Adrenal gland (tissue), 12 donors: Measurements from ENCODE around the gene KCNMA1. TPM values are rescaled to one million over a fixed set of nuclear protein-coding genes. Genes with fewer than 3 reads are reported as not detected.
A peak's percentile ranks its signal among the peaks of the same experiment; 100 is the strongest.

Source experiments
- DNase-seq, 7 donors: peaks; one replicate each; pipeline ENCODE4 v3.0.0-alpha.2; 2019 to 2020
- H3K27ac ChIP-seq, 5 donors: fragments of 200-600 bp; sonication (generic) in 4 of 5; 1 replicate in 3 of 5; 2 replicates in 2 of 5; pipeline versions ENCODE4 v1.5.1 to v1.8.0; 2016 to 2020; ENCODE audit warnings: mild to moderate bottlenecking in 1 of 5
- H3K27me3 ChIP-seq: fragments of 200-600 bp; 2 replicates; pipeline ENCODE4 v1.8.0; 2021
- H3K36me3 ChIP-seq, 2 donors: fragments of 200-600 bp; replicated peaks in 1 of 2; 1 replicate in 1 of 2; 2 replicates in 1 of 2; pipeline versions ENCODE4 v1.5.1 to v1.8.0; 2018 to 2022
- H3K4me1 ChIP-seq, 2 donors: fragments of 200-600 bp; replicated peaks in 1 of 2; 1 replicate in 1 of 2; 2 replicates in 1 of 2; pipeline versions ENCODE4 v1.5.1 to v1.8.0; 2018 to 2021
- H3K4me3 ChIP-seq, 4 donors: fragments of 200-600 bp; sonication (generic) in 3 of 4; one replicate each; pipeline ENCODE4 v1.5.1; 2016 to 2018
- H3K9me3 ChIP-seq, 3 donors: fragments of 200-600 bp; sonication (generic) in 1 of 3; replicated peaks in 1 of 3; 1 replicate in 2 of 3; 2 replicates in 1 of 3; pipeline versions ENCODE4 v1.5.1 to v1.8.0; 2016 to 2021
- POLR2A ChIP-seq, 2 donors: fragments of 450-650 bp; IDR thresholded peaks; one replicate each; pipeline ENCODE4 v1.6.1; 2017; ENCODE audit warnings: antibody characterized with exemption in 2 of 2, mild to moderate bottlenecking in 2 of 2, moderate library complexity in 1 of 2
- whole genome bisulfite sequencing, 4 donors: extraction: QIAGEN DNeasy Blood & Tissue Kit in 2 of 4; methylation state at CpG; one replicate each; pipeline versions ENCODE4 v1.1.5 to v1.1.7; 2013 to 2017; 5-methylcytosine and 5-hydroxymethylcytosine counted together
- intact Hi-C, 2 donors: fragments of 100-400 bp; cut with DNase I; formaldehyde crosslinking; loops; one replicate each; pipeline versions ENCODE4 v1.14.1 to v1.15.0; 2022 to 2023
- polyA plus RNA-seq, 3 donors: library from polyadenylated mRNA; stranded (reverse); fragments of 200-250 nt in 2 of 3; fragments of 350-450 nt in 1 of 3; fragmentation: Illumina TruSeq in 1 of 3; extraction: RNeasy Lipid Tissue Mini Kit (QIAGEN cat#74804) in 1 of 3; gene quantifications; one replicate each; pipeline ENCODE4 v1.2.3, GENCODE V29; 2013 to 2014
- total RNA-seq, 9 donors: library from RNA; depleted of rRNA in 4 of 9; stranded (reverse); fragments of >200 nt in 4 of 9; fragments of 120-200 nt in 1 of 9; fragmentation: NEBNext Ultra II Directional in 1 of 9; extraction: Animal tissue kit (Norgen Biotek cat#: 25700) in 1 of 9; gene quantifications; one replicate each; pipeline versions ENCODE4 v1.1.0 to v1.2.4, GENCODE V29; 2013 to 2023
- TF ChIP-seq, protein P1 (sequence below), 6 experiments: fragments of 450-650 bp in 4 of 6; fragments of 200-600 bp in 2 of 6; sonication (generic) in 1 of 6; IDR thresholded peaks; 1 replicate in 5 of 6; 2 replicates in 1 of 6; pipeline versions ENCODE4 v1.5.1 to v1.8.0; 2016 to 2021; ENCODE audit warnings: antibody characterized with exemption in 6 of 6, mild to moderate bottlenecking in 2 of 6, moderate library complexity in 1 of 6
- donor health status: healthy with polysubstance abuse.
- donor health status: Bipolar disorder and iron deficiency.
- donor health status: DM: yes; HTN: yes; CAD: no.
- donor health status: DM: no; HTN: no; CAD: no.
- donor health status: DM: no; HTN: no; CAD: no.
- donor health status: DM: yes; HTN: yes; CAD: no.

Gene KCNMA1
- total and polyA plus RNA-seq, 12 donors, result 6.4 to 37.7 (median 13.4) TPM

DNA sequence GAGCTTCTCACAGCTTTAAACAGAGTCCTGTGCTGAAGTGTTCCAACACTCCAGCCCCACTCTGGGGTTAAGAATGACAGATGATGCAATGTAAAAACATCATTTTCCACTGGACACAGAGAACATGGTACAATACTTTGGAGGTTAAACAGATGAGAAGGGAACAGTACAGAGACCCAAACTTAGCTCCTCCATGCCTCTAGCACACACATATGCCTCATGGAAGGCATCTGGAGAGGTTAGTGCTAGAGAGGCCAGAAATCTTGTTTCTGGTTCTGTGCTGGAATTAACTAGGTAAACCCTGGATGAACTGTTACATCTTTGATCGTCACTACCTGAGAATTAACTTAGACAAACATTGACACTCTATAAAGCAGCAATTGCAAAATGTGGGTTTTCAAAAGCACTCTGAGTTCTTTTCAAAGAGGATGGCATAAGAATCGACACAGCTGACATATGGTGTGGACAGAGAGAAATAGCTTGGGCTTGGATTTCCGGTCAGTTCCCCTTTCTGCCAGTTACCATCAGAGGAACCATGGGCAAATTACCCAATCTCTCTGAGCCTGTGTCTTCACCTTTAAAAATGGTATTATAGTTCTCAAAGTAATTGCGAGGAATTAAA, 81.9 kb downstream of the KCNMA1 start:
- 77 to 90% (median 82%) methylated on average over 4 of the region's 4 CpGs for WGBS, 4 donors
- H3K4me3 ChIP-seq, result no peak overlapping the region
- peak overlapping the region in 4 of 5 donors; percentile 6 to 88 (median 60) for H3K27ac ChIP-seq
- H3K9me3 ChIP-seq, result no peaks in the 10 kb centered on the region
- no peaks in the 10 kb centered on the region for H3K27me3 ChIP-seq
- no peaks in the 10 kb centered on the region for H3K36me3 ChIP-seq
- H3K4me1 ChIP-seq, result peaks cover 0 to 4% of the 10 kb centered on the region in 2 donors
- TF ChIP-seq, protein P1, sequence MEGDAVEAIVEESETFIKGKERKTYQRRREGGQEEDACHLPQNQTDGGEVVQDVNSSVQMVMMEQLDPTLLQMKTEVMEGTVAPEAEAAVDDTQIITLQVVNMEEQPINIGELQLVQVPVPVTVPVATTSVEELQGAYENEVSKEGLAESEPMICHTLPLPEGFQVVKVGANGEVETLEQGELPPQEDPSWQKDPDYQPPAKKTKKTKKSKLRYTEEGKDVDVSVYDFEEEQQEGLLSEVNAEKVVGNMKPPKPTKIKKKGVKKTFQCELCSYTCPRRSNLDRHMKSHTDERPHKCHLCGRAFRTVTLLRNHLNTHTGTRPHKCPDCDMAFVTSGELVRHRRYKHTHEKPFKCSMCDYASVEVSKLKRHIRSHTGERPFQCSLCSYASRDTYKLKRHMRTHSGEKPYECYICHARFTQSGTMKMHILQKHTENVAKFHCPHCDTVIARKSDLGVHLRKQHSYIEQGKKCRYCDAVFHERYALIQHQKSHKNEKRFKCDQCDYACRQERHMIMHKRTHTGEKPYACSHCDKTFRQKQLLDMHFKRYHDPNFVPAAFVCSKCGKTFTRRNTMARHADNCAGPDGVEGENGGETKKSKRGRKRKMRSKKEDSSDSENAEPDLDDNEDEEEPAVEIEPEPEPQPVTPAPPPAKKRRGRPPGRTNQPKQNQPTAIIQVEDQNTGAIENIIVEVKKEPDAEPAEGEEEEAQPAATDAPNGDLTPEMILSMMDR (IDR thresholded peaks at IDR 0.05), result no peak
- no peak for TF ChIP-seq POLR2A (IDR thresholded peaks at IDR 0.05)
- peak in 1 of 7 donors; percentile 29 for DNase-seq
- intact Hi-C loops, result no loop called here

DNA sequence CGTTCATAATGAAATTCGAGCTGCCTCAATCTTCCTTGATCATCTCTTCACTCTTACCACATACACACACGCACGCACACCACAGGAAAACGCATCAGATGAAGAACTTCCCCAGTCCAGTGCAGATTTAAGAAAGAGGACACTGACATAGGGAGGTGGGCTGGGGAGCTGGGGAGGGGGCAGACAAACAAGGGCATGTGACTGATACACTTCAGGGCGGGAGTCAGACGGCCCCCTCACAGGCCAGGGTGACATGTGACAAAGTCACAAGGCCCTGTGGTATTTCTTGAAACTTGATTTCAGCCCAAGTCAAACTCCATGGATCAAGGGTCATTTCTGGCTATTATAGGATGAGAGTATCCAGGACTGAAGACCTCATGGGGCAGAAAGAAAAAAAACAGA, 82.6 kb downstream of the KCNMA1 start:
- H3K4me3 ChIP-seq, result no peak overlapping the region
- intact Hi-C loops, result no loop called here
- no peaks in the 10 kb centered on the region for H3K9me3 ChIP-seq
- no peaks in the 10 kb centered on the region for H3K27me3 ChIP-seq
- H3K27ac ChIP-seq, result peak overlapping the region in 4 of 5 donors; percentile 6 to 88 (median 62)
- TF ChIP-seq, protein P1 (IDR thresholded peaks at IDR 0.05), result no peak
- no peak for TF ChIP-seq POLR2A (IDR thresholded peaks at IDR 0.05)
- H3K36me3 ChIP-seq, result no peaks in the 10 kb centered on the region
- WGBS, 4 donors, result 67 to 80% (median 75%) methylated on average over 7 of the region's 7 CpGs
- H3K4me1 ChIP-seq, result peaks cover 0 to 4% of the 10 kb centered on the region in 2 donors
- DNase-seq, result peak in 6 of 7 donors; percentile 27 to 60 (median 38)

DNA sequence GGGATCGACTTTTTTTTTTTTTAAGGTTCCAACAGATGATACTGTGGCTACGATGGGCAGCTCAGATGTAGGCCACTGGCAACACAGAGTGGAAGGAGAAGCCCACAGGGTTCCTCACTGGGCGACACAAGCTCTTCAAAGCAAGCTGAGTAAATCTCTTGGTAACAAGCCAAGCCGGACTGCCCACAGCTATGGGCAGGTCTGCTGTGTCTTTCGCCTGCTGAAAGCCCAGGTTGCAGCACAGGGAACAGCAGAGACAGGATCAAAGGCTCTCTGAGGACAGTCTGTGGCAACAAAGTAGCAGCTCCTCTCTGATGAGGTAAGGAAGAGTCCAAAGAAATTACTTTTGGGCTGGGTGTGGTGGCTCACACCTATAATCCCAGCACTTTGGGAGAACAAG, 83.6 kb downstream of the KCNMA1 start:
- peak in 3 of 7 donors; percentile 22 to 66 (median 33) for DNase-seq
- intact Hi-C loops, result no loop called here
- Histone ChIP-seq H3K9me3 (no peaks in the 10 kb centered on the region), H3K36me3 (no peaks in the 10 kb centered on the region), H3K27ac (peak overlapping the region in 2 of 5 donors; percentile 68 to 88), H3K4me3 (no peak overlapping the region), H3K27me3 (no peaks in the 10 kb centered on the region), H3K4me1 (peaks cover 0 to 4% of the 10 kb centered on the region in 2 donors)
- TF ChIP-seq, protein P1 (IDR thresholded peaks at IDR 0.05), result no peak
- TF ChIP-seq POLR2A (IDR thresholded peaks at IDR 0.05), result no peak
- 55 to 78% (median 71%) methylated on average over 5 of the region's 5 CpGs for WGBS, 4 donors

DNA sequence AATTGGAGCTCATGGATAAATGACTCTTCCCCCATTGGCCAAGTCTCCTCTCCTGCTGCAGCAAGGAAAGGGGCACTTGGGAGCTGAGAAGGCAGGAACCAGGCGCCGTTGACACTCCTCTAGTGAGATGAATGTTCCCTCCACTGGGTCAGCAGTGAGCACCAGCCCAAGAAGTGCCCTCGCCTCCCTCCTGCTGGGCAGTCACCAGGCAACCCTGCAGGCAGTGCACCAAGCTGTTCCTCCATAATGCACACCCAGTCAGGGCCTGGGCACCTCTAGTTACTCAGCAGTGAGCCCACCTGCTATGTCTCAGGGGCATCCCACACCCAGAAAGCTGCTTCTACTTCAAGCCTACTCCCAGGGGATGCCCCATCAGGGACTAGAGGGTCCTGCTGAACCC, 84.3 kb downstream of the KCNMA1 start:
- no peaks in the 10 kb centered on the region for H3K36me3 ChIP-seq
- H3K27ac ChIP-seq, result peak overlapping the region in 3 of 5 donors; percentile 3 to 88 (median 68)
- TF ChIP-seq, protein P1 (IDR thresholded peaks at IDR 0.05), result no peak
- TF ChIP-seq POLR2A (IDR thresholded peaks at IDR 0.05), result no peak
- H3K27me3 ChIP-seq, result no peaks in the 10 kb centered on the region
- 82 to 88% (median 83%) methylated on average over 2 to 3 of the region's 3 CpGs; no CpG with 5 or more reads in 1 of the 4 donors for WGBS, 4 donors
- no peaks in the 10 kb centered on the region for H3K9me3 ChIP-seq
- peak in 1 of 7 donors; percentile 77 for DNase-seq
- H3K4me1 ChIP-seq, result peaks cover 0 to 4% of the 10 kb centered on the region in 2 donors
- H3K4me3 ChIP-seq, result no peak overlapping the region
- intact Hi-C loops, result no loop called here
